ENCODE results near the gene HIVEP3. TPM values are rescaled to one million over a fixed set of nuclear protein-coding genes. Genes with fewer than 3 reads are reported as not detected.

HIVEP3 gene
- total RNA-seq, 1 experiment from 2014 or later = 1.4 TPM

DNA sequence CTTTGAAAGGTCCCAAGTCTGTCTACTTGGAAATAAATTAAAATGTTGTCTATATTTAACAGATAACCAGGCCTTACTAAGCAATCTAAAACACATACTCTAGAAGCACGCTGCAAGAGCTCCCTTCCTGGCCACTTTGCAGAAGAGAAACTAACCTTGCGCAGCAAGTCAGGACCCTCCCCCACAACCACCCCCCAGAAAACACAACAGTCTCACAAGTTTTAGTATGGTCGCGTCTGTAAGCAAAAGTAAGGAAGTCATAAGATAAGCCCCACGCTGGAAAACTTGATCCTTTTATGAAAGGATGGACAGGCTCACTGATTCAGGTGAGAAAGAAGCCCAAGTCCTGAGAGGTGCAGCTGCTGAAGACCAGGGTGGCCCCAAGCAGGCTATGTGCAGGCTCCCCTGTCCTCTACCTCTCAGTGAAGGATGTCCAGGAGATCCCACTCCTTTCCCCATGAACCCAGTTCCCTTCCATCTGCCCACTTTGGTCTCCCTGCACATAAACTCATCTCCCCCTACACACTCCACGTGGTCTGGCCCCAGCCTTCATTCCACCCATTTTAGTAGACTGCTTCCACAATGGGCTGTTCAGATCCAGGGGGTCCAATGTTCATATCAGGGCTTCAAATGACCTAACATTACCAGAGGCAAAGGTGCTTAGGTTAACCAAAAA, 23.8 kb downstream of the HIVEP3 start:
- Histone ChIP-seq H2BK12ac (ENCODE audit: insufficient read length, low read depth, low read length) (no peak overlapping the region), H3T11ph (ENCODE audit: low read length) (no peak overlapping the region), H3K79me1 (ENCODE audit: insufficient read depth, low read depth, low read length, poor library complexity, severe bottlenecking) (no peaks in the 10 kb centered on the region), H4K91ac (ENCODE audit: insufficient read length, low read depth, low read length) (no peak overlapping the region), H4K20me1 (ENCODE audit: control insufficient read depth, insufficient read depth, insufficient read length) (no peaks in the 10 kb centered on the region), H2BK120ac (ENCODE audit: low read depth, low read length, poor library complexity, severe bottlenecking) (no peak overlapping the region), H3K27ac (ENCODE audit: insufficient read length, low read depth, low read length) (no peak overlapping the region), H3K4me2 (ENCODE audit: insufficient read depth, insufficient read length, low read length) (no peak overlapping the region), H3K23ac (ENCODE audit: insufficient read length, low read depth, low read length) (no peak overlapping the region), H3K56ac (ENCODE audit: insufficient read length, low read depth, low read length) (no peak overlapping the region), H2BK5ac (ENCODE audit: insufficient read length, low read length) (no peak overlapping the region), H3K4ac (ENCODE audit: low read depth, low read length) (no peak overlapping the region), H3K9me3 (ENCODE audit: control insufficient read depth, low read depth, low read length) (no peaks in the 10 kb centered on the region), H3K18ac (ENCODE audit: insufficient read length, low read depth, low read length) (no peak overlapping the region), H3K27me3 (ENCODE audit: insufficient read depth, low read length) (no peaks in the 10 kb centered on the region), H2BK15ac (ENCODE audit: low read depth, low read length) (no peak overlapping the region), H2AK5ac (ENCODE audit: insufficient read length, low read length) (no peak overlapping the region), H3K4me1 (ENCODE audit: insufficient read depth, low read length) (no peaks in the 10 kb centered on the region; the same call in 1 of the 2 replicates), H2BK20ac (ENCODE audit: low read depth, low read length, poor library complexity, severe bottlenecking) (no peak overlapping the region), H2AFZ (ENCODE audit: low read length) (no peak overlapping the region), H4K8ac (replicated peaks; ENCODE audit: insufficient read length, low read depth, low read length) (no peak overlapping the region), H4K5ac (ENCODE audit: insufficient read length, low read depth, low read length) (no peak overlapping the region), H3K79me2 (ENCODE audit: insufficient read depth, low read length) (no peaks in the 10 kb centered on the region), H3K14ac (ENCODE audit: insufficient read depth, low read length) (no peak overlapping the region), H3K23me2 (ENCODE audit: insufficient read length, low read depth, low read length, poor library complexity, severe bottlenecking) (no peaks in the 10 kb centered on the region), H3K9ac (ENCODE audit: extremely low read depth, insufficient read length, low read length) (no peak overlapping the region)
- TF ChIP-seq, protein P1, sequence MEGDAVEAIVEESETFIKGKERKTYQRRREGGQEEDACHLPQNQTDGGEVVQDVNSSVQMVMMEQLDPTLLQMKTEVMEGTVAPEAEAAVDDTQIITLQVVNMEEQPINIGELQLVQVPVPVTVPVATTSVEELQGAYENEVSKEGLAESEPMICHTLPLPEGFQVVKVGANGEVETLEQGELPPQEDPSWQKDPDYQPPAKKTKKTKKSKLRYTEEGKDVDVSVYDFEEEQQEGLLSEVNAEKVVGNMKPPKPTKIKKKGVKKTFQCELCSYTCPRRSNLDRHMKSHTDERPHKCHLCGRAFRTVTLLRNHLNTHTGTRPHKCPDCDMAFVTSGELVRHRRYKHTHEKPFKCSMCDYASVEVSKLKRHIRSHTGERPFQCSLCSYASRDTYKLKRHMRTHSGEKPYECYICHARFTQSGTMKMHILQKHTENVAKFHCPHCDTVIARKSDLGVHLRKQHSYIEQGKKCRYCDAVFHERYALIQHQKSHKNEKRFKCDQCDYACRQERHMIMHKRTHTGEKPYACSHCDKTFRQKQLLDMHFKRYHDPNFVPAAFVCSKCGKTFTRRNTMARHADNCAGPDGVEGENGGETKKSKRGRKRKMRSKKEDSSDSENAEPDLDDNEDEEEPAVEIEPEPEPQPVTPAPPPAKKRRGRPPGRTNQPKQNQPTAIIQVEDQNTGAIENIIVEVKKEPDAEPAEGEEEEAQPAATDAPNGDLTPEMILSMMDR (conservative IDR thresholded peaks at IDR 0.05) = no peak
- Mint-ChIP-seq H3K9me3 (no peaks in the 10 kb centered on the region), H3K4me1 (peaks cover 4 to 15% of the 10 kb centered on the region in 2 experiments), H3K36me3 (ENCODE audit: insufficient read depth in 1 of 3, low read depth in 3 of 3) (no peaks in the 10 kb centered on the region), H3K4me3 (no peak overlapping the region), H3K27ac (no peak overlapping the region; a peak in 1 of 7 replicates), H3K27me3 (ENCODE audit: low read depth) (no peaks in the 10 kb centered on the region)
- no CpG with 5 or more reads among the region's 6 CpGs for WGBS (ENCODE audit: extremely low coverage, insufficient read length, low lambda C conversion rate)
- no peak for DNase-seq

All from H9 (cell line).